Measurements from ENCODE around the gene NR0B1.

DNA sequence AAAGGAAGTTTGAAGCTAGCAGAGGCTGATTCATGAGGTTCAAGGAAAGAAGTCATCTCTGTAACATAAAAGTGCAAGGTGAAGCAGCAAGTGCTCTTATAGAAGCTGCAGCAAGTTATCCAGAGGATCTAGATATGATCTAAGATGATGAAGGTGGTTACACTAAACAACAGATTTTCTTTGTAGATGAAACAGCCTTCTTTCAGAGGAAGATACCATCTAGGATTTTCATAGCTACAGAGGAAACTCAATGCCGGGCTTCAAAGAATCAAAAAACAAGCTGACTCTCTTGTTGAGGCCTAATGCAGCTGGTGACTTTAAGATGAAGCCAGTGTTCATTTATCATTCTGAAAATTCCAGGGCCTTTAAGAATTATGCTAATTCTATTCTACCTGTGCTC, 28.8 kb downstream of the NR0B1 start:
- no peak for TF ChIP-seq EZH2 (IDR thresholded peaks at IDR 0.05)
- no peak for TF ChIP-seq POLR2AphosphoS5 (IDR thresholded peaks at IDR 0.05; ENCODE audit: borderline replicate concordance, low read depth, low read length)
